ENCODE results near the gene RHOF.

Gene RHOF

DNA sequence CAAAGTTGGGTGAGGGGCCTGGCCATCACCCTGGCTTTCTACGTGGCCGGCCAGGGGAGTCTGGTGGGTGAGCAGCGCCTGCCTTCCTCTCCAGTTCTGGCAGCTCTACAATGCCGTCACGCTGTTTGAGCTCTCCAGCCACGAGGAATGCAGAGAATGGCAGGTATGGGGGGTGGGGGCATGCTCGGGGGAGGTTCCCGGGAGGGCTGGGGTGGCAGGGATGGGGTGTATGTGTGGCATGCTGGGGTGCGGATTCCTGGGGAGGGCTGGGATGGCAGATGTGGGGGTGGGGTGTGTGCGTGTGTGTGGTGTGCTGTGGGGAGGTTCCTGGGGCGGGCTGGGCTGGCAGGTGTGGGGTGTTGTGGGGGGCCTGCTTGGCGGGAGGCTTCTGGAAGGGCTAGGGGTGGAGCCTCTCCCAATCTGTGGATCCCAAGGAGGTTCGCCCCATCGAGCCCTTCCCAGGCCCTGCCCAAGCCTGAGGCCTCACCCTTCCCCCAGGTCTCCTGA, 18.5 kb downstream of the RHOF start:
- ChIA-PET POLR2A (interaction anchor here (1.0 kb wide), 1 partner anchor 19 kb away, joined by 4 read pairs; no protein-coding TSS in a partner anchor), CTCF (interaction anchor here (0.6 to 17.2 kb wide), 16 partner anchors 9 to 119 kb away, joined by 3 to 405 read pairs (median 4); partner anchors contain the start of genes PSMD9 and RHOF)
- Histone ChIP-seq H3K27ac (ENCODE audit: insufficient read depth in 1 of 2, low read depth in 1 of 2, low read length in 2 of 2, poor library complexity in 1 of 2, severe bottlenecking in 2 of 2) (no peak overlapping the region), H3K9me3 (ENCODE audit: control extremely low read depth in 1 of 5, control insufficient read depth in 4 of 5, insufficient read depth in 2 of 5, low read depth in 1 of 5, low read length in 4 of 5) (no peaks in the 10 kb centered on the region), H3K4me1 (ENCODE audit: control extremely low read depth in 1 of 4, control insufficient read depth in 4 of 4, insufficient read depth in 4 of 4, low read length in 3 of 4) (peaks cover 0 to 19% (median 13%) of the 10 kb centered on the region in 4 experiments), H3K27me3 (replicated peaks in 2 of 5; ENCODE audit: control insufficient read depth in 4 of 5, insufficient read depth in 5 of 5, low read length in 4 of 5) (no peaks in the 10 kb centered on the region), H3K4me3 (ENCODE audit: control insufficient read depth in 1 of 7, extremely low read depth in 1 of 7, insufficient read depth in 4 of 7, low read depth in 2 of 7, low read length in 6 of 7) (no peak overlapping the region), H3K36me3 (ENCODE audit: control insufficient read depth in 4 of 4, insufficient read depth in 4 of 4, low read length in 3 of 4) (peaks cover 0 to 26% (median 10%) of the 10 kb centered on the region in 4 experiments)
- DNase-seq = no peak
- WGBS (ENCODE audit: insufficient coverage) = 93% methylated on average over 5 of the region's 14 CpGs

DNA sequence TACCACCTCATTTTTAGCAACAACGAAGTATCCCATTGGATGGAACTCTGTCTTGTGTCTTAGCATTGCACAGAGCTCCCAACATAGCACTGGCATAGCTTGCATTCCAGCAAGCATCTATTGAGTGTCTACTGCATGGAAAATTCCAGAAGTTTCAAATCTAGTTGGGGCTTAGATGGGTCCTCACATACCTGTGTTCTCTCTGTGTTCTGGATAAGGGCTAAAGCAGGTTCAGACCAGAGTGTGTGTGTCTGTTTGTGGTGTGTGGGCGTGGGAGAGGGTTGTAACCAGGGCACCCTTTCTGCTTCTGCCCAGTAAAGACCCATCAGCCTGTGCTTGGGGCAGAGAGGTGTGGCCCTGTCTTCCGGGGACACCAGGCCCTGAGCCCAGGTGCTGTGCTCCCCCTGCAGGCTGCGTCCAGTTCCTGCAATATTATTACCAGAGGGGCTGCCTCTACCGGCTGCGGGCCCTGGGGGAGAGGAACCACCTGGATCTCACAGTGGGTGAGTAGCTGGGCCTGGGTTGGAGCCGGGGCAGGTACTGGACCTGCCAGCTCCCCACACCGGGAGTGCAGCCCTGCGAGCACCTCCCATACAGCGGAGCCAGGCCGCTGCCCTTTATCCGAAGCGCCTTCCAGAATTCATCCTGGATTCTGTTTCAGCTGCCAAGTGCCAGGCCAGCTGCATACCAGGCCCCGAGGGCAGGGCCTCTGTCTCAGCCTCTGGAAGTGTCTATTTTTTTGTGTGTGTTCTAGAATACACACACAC, 20.3 kb downstream of the RHOF start:
- H3K4me3 ChIP-seq (ENCODE audit: control insufficient read depth in 1 of 7, extremely low read depth in 1 of 7, insufficient read depth in 4 of 7, low read depth in 2 of 7, low read length in 6 of 7) = no peak overlapping the region
- H3K36me3 ChIP-seq (ENCODE audit: control insufficient read depth in 4 of 4, insufficient read depth in 4 of 4, low read length in 3 of 4) = peaks cover 0 to 11% (median 3%) of the 10 kb centered on the region in 4 experiments
- ChIA-PET CTCF (interaction anchor here (0.7 to 17.2 kb wide), 30 partner anchors 9 to 279 kb away, joined by 3 to 405 read pairs (median 4); partner anchors contain the start of genes RHOF and TMEM120B), POLR2A (interaction anchor here (1.3 kb wide), 1 partner anchor 21 kb away, joined by 3 read pairs; the partner anchor contains the start of gene RHOF)
- peak; percentile 62 to 76 (median 75) for DNase-seq
- no peak overlapping the region for H3K27ac ChIP-seq (ENCODE audit: insufficient read depth in 1 of 2, low read depth in 1 of 2, low read length in 2 of 2, poor library complexity in 1 of 2, severe bottlenecking in 2 of 2)
- 34% methylated on average over 6 of the region's 14 CpGs for WGBS (ENCODE audit: insufficient coverage)
- peaks cover 0 to 11% (median 8%) of the 10 kb centered on the region in 4 experiments for H3K4me1 ChIP-seq (ENCODE audit: control extremely low read depth in 1 of 4, control insufficient read depth in 4 of 4, insufficient read depth in 4 of 4, low read length in 3 of 4)
- H3K9me3 ChIP-seq (ENCODE audit: control extremely low read depth in 1 of 5, control insufficient read depth in 4 of 5, insufficient read depth in 2 of 5, low read depth in 1 of 5, low read length in 4 of 5) = no peaks in the 10 kb centered on the region
- no peaks in the 10 kb centered on the region for H3K27me3 ChIP-seq (replicated peaks in 2 of 5; ENCODE audit: control insufficient read depth in 4 of 5, insufficient read depth in 5 of 5, low read length in 4 of 5)

DNA sequence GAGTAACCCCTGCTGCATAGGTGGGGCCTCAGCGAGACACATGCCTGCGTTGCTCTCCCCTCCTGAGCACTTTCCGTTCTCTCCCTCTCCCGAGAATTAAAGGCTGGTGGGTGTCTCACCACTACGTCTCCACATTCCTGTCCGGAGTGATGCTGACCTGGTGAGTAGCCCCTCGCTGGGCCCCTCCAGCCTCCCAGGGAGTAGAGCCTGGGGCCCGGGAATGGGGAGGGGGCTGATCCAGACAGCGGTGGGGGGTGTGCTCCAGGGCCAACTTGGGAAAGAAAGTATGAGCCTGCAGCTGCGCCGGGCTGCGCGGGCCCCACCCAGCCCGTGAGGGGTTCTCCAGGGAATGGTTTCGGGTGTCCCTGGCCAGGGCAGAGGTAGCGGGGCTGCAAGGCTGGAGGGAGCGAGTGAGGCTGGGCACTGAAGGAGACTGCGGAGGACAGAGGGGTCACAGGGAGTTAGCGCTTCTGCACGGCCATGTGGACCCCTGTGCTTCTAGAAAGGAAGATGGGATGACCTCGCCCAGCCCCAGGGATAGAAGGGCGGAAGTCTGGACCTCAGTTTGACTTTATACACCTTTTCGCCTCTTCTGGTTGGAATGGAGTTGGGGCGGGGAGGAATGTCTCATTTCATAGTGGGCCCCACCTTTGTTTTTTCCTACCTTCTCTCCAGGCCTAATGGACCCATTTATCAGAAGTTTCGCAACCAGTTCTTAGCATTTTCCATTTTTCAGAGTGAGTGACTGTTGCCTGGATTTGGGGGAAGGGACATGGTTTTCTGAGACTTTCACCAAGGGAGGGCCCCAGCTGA, 22.5 kb downstream of the RHOF start:
- Histone ChIP-seq H3K4me1 (ENCODE audit: control extremely low read depth in 1 of 4, control insufficient read depth in 4 of 4, insufficient read depth in 4 of 4, low read length in 3 of 4) (peaks cover 0 to 8% (median 2%) of the 10 kb centered on the region in 4 experiments), H3K9me3 (ENCODE audit: control extremely low read depth in 1 of 5, control insufficient read depth in 4 of 5, insufficient read depth in 2 of 5, low read depth in 1 of 5, low read length in 4 of 5) (no peaks in the 10 kb centered on the region), H3K27ac (ENCODE audit: insufficient read depth in 1 of 2, low read depth in 1 of 2, low read length in 2 of 2, poor library complexity in 1 of 2, severe bottlenecking in 2 of 2) (no peak overlapping the region), H3K4me3 (ENCODE audit: control insufficient read depth in 1 of 7, extremely low read depth in 1 of 7, insufficient read depth in 4 of 7, low read depth in 2 of 7, low read length in 6 of 7) (no peak overlapping the region), H3K36me3 (ENCODE audit: control insufficient read depth in 4 of 4, insufficient read depth in 4 of 4, low read length in 3 of 4) (peaks cover 0 to 4% (median 0%) of the 10 kb centered on the region in 4 experiments), H3K27me3 (replicated peaks in 2 of 5; ENCODE audit: control insufficient read depth in 4 of 5, insufficient read depth in 5 of 5, low read length in 4 of 5) (no peaks in the 10 kb centered on the region)
- WGBS (ENCODE audit: insufficient coverage) = 93% methylated on average over 23 of the region's 25 CpGs
- ChIA-PET CTCF (interaction anchor here (1.2 to 17.2 kb wide), 4 partner anchors 22 to 81 kb away, joined by 3 to 405 read pairs (median 10); partner anchors contain the start of genes RHOF and TMEM120B), POLR2A (no interaction called here)
- DNase-seq = no peak

DNA sequence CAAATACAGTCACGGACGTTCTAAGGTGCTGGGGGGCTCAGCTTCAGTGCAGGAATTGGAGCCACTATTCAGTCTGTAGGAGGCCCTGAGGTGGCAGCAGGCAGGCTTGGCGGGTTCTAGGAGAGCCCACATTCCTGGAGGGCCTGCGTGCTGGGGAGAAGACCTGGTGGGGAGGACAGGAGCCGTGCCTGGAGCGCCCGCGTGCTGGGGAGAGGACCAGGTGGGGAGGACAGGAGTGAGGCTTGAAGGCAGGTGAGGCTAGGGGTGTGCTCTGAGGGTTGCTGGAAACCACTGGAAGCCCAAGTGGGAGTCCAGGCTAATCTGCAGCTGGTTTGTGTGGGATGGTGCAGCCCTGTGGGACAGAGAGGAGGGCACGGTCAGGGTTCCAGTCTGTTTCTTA, 23.1 kb downstream of the RHOF start:
- Histone ChIP-seq H3K27ac (ENCODE audit: insufficient read depth in 1 of 2, low read depth in 1 of 2, low read length in 2 of 2, poor library complexity in 1 of 2, severe bottlenecking in 2 of 2) (peak overlapping the region in 1 of 2 experiments; percentile 15), H3K27me3 (replicated peaks in 2 of 5; ENCODE audit: control insufficient read depth in 4 of 5, insufficient read depth in 5 of 5, low read length in 4 of 5) (no peaks in the 10 kb centered on the region), H3K4me3 (ENCODE audit: control insufficient read depth in 1 of 7, extremely low read depth in 1 of 7, insufficient read depth in 4 of 7, low read depth in 2 of 7, low read length in 6 of 7) (no peak overlapping the region), H3K36me3 (ENCODE audit: control insufficient read depth in 4 of 4, insufficient read depth in 4 of 4, low read length in 3 of 4) (peaks cover 0 to 9% (median 0%) of the 10 kb centered on the region in 4 experiments), H3K4me1 (ENCODE audit: control extremely low read depth in 1 of 4, control insufficient read depth in 4 of 4, insufficient read depth in 4 of 4, low read length in 3 of 4) (peaks cover 0 to 8% (median 0%) of the 10 kb centered on the region in 4 experiments), H3K9me3 (ENCODE audit: control extremely low read depth in 1 of 5, control insufficient read depth in 4 of 5, insufficient read depth in 2 of 5, low read depth in 1 of 5, low read length in 4 of 5) (no peaks in the 10 kb centered on the region)
- ChIA-PET POLR2A (interaction anchor here (1.0 kb wide), 1 partner anchor 70 kb away, joined by 4 read pairs; no protein-coding TSS in a partner anchor), CTCF (interaction anchor here (1.2 to 17.2 kb wide), 4 partner anchors 11 to 80 kb away, joined by 3 to 405 read pairs (median 12); partner anchors contain the start of genes RHOF and TMEM120B)
- no peak for DNase-seq
- 85% methylated on average over 8 of the region's 9 CpGs for WGBS (ENCODE audit: insufficient coverage)

DNA sequence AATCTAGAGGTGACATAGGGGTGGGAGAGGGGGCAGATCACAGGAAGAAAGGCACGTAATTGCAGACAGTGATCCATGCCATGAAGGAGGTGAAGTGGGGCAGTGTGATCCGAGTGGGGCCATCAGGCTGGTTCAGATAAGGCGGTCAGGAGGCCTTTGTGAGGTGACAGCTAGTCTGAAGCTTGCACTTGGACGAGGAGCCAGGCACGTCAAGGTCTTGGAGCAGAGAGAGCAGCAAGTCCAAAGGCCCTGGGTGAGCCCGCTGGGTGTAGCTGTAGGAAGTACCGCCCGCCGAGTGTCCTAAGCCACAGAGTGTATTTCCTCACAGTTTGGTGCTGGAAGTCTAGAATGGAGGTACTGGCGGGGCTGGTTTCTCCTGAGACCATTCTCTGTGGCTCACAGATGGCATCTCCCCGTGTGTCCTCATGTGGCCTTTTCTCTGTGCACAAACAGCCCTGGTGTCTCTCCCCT, 23.6 kb downstream of the RHOF start:
- Histone ChIP-seq H3K4me1 (ENCODE audit: control extremely low read depth in 1 of 4, control insufficient read depth in 4 of 4, insufficient read depth in 4 of 4, low read length in 3 of 4) (peaks cover 0 to 8% (median 0%) of the 10 kb centered on the region in 4 experiments), H3K4me3 (ENCODE audit: control insufficient read depth in 1 of 7, extremely low read depth in 1 of 7, insufficient read depth in 4 of 7, low read depth in 2 of 7, low read length in 6 of 7) (no peak overlapping the region), H3K27ac (ENCODE audit: insufficient read depth in 1 of 2, low read depth in 1 of 2, low read length in 2 of 2, poor library complexity in 1 of 2, severe bottlenecking in 2 of 2) (peak overlapping the region in 1 of 2 experiments; percentile 15), H3K9me3 (ENCODE audit: control extremely low read depth in 1 of 5, control insufficient read depth in 4 of 5, insufficient read depth in 2 of 5, low read depth in 1 of 5, low read length in 4 of 5) (no peaks in the 10 kb centered on the region), H3K36me3 (ENCODE audit: control insufficient read depth in 4 of 4, insufficient read depth in 4 of 4, low read length in 3 of 4) (peaks cover 0 to 10% (median 0%) of the 10 kb centered on the region in 4 experiments), H3K27me3 (replicated peaks in 2 of 5; ENCODE audit: control insufficient read depth in 4 of 5, insufficient read depth in 5 of 5, low read length in 4 of 5) (no peaks in the 10 kb centered on the region)
- CTCF ChIA-PET = interaction anchor here (0.6 to 17.2 kb wide), 8 partner anchors 10 to 128 kb away, joined by 3 to 405 read pairs (median 4); partner anchors contain the start of genes RHOF and TMEM120B
- WGBS (ENCODE audit: insufficient coverage) = 86% methylated on average over 10 of the region's 11 CpGs
- peak in 1 of 3 donors; percentile 25 for DNase-seq
- POLR2A ChIA-PET = interaction anchor here (1.0 kb wide), 2 partner anchors 22 to 69 kb away, joined by 3 to 4 read pairs; no protein-coding TSS in a partner anchor

DNA sequence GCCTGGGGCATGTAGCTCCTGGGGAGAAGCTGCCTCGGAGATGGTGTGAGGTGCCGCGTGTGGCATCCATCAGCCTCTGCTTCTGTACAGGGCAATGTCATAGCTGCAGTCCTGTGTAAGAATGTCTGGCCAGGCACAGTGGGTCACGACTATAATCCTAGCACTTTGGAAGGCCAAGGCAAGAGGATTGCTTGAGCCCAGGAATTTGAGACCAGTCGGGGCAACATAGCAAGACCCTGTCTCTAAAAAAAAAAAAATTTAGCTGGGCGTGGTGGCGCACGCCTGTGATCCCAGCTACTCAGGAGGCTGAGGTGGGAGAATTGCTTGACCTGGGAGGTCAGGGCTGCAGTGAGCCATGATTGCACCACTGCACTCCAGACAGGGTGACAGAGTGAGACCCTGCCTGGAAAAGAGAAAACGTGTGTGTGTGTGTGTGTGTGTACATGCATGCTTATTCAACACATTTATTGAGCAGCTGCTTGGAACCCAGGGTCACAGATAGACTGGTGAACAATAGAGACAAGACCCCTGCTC, 24.1 kb downstream of the RHOF start:
- Histone ChIP-seq H3K27me3 (replicated peaks in 2 of 5; ENCODE audit: control insufficient read depth in 4 of 5, insufficient read depth in 5 of 5, low read length in 4 of 5) (no peaks in the 10 kb centered on the region), H3K4me3 (ENCODE audit: control insufficient read depth in 1 of 7, extremely low read depth in 1 of 7, insufficient read depth in 4 of 7, low read depth in 2 of 7, low read length in 6 of 7) (no peak overlapping the region), H3K36me3 (ENCODE audit: control insufficient read depth in 4 of 4, insufficient read depth in 4 of 4, low read length in 3 of 4) (peaks cover 0 to 10% (median 1%) of the 10 kb centered on the region in 4 experiments), H3K9me3 (ENCODE audit: control extremely low read depth in 1 of 5, control insufficient read depth in 4 of 5, insufficient read depth in 2 of 5, low read depth in 1 of 5, low read length in 4 of 5) (no peaks in the 10 kb centered on the region), H3K27ac (ENCODE audit: insufficient read depth in 1 of 2, low read depth in 1 of 2, low read length in 2 of 2, poor library complexity in 1 of 2, severe bottlenecking in 2 of 2) (no peak overlapping the region), H3K4me1 (ENCODE audit: control extremely low read depth in 1 of 4, control insufficient read depth in 4 of 4, insufficient read depth in 4 of 4, low read length in 3 of 4) (peaks cover 0 to 8% (median 0%) of the 10 kb centered on the region in 4 experiments)
- 100% methylated on average over 7 of the region's 9 CpGs for WGBS (ENCODE audit: insufficient coverage)
- no peak for DNase-seq
- CTCF ChIA-PET = interaction anchor here (0.6 to 3.4 kb wide), 8 partner anchors 10 to 127 kb away, joined by 3 to 17 read pairs (median 4); partner anchors contain the start of gene TMEM120B
- POLR2A ChIA-PET = interaction anchor here (0.6 to 1.0 kb wide), 3 partner anchors 20 to 69 kb away, joined by 3 to 4 read pairs (median 3); no protein-coding TSS in a partner anchor
